ENCODE results near the gene DNAAF8. TPM values are rescaled to one million over a fixed set of nuclear protein-coding genes. Genes with fewer than 3 reads are reported as not detected.

Gene DNAAF8
- polyA plus RNA-seq, 1 of the 3 experiments (the other 2 are of a cell fraction): 3.1 TPM

DNA sequence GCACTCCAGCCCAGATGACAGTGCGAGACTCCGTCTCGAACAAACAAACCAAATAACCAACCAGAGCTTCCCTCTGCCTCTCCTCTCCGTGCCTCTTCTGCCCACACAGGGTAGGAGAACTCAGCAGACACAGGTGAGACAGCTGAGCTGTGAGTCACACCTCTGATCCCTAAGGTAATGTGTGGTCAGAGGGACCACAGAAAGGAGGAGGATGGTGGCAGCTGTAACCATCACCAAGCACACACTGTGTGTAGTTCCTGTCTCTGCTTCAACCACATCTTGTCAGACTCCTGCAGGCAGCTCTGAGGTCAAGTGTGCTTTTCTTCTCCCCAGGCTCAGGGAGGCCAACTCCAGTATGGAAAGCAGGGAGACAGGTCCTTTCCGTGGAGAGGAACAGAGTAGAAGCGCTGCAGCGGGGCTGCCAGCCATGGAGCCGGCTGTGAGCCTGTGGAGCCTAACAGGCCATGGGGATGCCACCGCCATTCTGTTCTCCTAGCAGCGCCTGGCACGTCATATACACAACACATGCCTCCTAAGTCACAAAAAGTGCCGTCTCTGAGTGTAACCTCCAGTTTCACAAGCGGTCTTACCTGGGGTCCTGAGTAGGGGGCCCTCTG lies 33.8 kb upstream of the DNAAF8 start:
- Histone ChIP-seq H4K20me1 (ENCODE audit: insufficient read depth) (no peaks in the 10 kb centered on the region), H3K36me3 (replicated peaks in 1 of 2; ENCODE audit: control insufficient read depth in 1 of 2, insufficient read depth in 2 of 2, low read length in 1 of 2) (peaks cover 14 to 85% of the 10 kb centered on the region in 2 experiments), H3K27me3 (ENCODE audit: insufficient read depth) (no peaks in the 10 kb centered on the region), H3K4me2 (no peak overlapping the region), H3K4me1 (ENCODE audit: control insufficient read depth in 1 of 2, insufficient read depth in 2 of 2, low read depth in 1 of 2, low read length in 1 of 2) (peaks cover 0 to 3% of the 10 kb centered on the region in 2 experiments; a peak in 1 of 4 replicates), H3F3A (replicated peaks; ENCODE audit: insufficient read depth) (peaks cover 9% of the 10 kb centered on the region), H3K9me2 (no peaks in the 10 kb centered on the region), H3K9me3 (no peaks in the 10 kb centered on the region), H2AFZ (ENCODE audit: low read depth) (no peak overlapping the region), H3K9ac (no peak overlapping the region), H3K27ac (ENCODE audit: low read depth in 2 of 2, low read length in 1 of 2) (no peak overlapping the region), H3K4me3 (ENCODE audit: low read depth in 2 of 2, low read length in 1 of 2) (no peak overlapping the region), H3K79me2 (ENCODE audit: insufficient read depth) (peaks cover 5% of the 10 kb centered on the region)
- ChIA-PET CTCF (no interaction called here), POLR2A (no interaction called here)
- no peak for TF ChIP-seq SMC3 (IDR thresholded peaks at IDR 0.05; ENCODE audit: low read depth, low read length)
- no peak for TF ChIP-seq EZH2phosphoT487 (IDR thresholded peaks at IDR 0.05; ENCODE audit: borderline replicate concordance, low read depth)
- TF ChIP-seq REST (IDR thresholded peaks at IDR 0.05; ENCODE audit: low read depth, low read length): no peak
- no peak for TF ChIP-seq TEAD4 (IDR thresholded peaks at IDR 0.05; ENCODE audit: borderline replicate concordance, insufficient read depth)
- no peak for TF ChIP-seq MXI1 (IDR thresholded peaks at IDR 0.05; ENCODE audit: low read depth, low read length)
- TF ChIP-seq GABPA (IDR thresholded peaks at IDR 0.05; ENCODE audit: low read depth): no peak
- TF ChIP-seq, protein P1, sequence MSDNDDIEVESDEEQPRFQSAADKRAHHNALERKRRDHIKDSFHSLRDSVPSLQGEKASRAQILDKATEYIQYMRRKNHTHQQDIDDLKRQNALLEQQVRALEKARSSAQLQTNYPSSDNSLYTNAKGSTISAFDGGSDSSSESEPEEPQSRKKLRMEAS (IDR thresholded peaks at IDR 0.05; ENCODE audit: low read depth): no peak
- TF ChIP-seq CHD2 (IDR thresholded peaks at IDR 0.05; ENCODE audit: low read length, partially characterized antibody): no peak
- TF ChIP-seq EP300 (IDR thresholded peaks at IDR 0.05; ENCODE audit: borderline replicate concordance in 1 of 2, low read depth in 1 of 2, low read length in 1 of 2): no peak
- no peak for TF ChIP-seq YY1 (IDR thresholded peaks at IDR 0.05; ENCODE audit: low read depth)
- no peak for TF ChIP-seq ELF1 (IDR thresholded peaks at IDR 0.05)
- TF ChIP-seq IRF3 (IDR thresholded peaks at IDR 0.05; ENCODE audit: low read depth, low read length): no peak
- WGBS (ENCODE audit: low lambda C conversion rate): 94% methylated on average over 13 of the region's 13 CpGs
- no peak for DNase-seq

Data from SK-N-SH (cell line).